GM06990 (cell line): ENCODE results near the gene TSC22D1.

Experiments used
- DNase-seq: peaks from one replicate; pipeline ENCODE4 v3.0.0-alpha.2; 2011; ENCODE audit not compliant: insufficient read length; ENCODE audit errors: extremely low read depth
- H3K27me3 ChIP-seq: replicated peaks from 2 replicates; pipeline ENCODE4 v1.6.0; 2011; ENCODE audit warnings: low read length; ENCODE audit not compliant: control insufficient read depth, insufficient read depth
- H3K36me3 ChIP-seq: 2 replicates; pipeline ENCODE4 v1.5.1; 2011; ENCODE audit warnings: low read length; ENCODE audit not compliant: control insufficient read depth, insufficient read depth
- H3K4me3 ChIP-seq: replicated peaks from 2 replicates; pipeline ENCODE4 v1.5.1; 2011; ENCODE audit warnings: low read depth, mild to moderate bottlenecking, control low read depth, low read length
- CTCF ChIP-seq: IDR thresholded peaks from 2 replicates; pipeline ENCODE4 v1.5.1; 2011; ENCODE audit warnings: low read length, control low read depth, mild to moderate bottlenecking, inconsistent platforms; ENCODE audit not compliant: insufficient read depth, poor library complexity, severe bottlenecking

Gene TSC22D1

GRCh38 chr13:44439452-44440024, 136.6 kb downstream of the TSC22D1 start:
- Histone ChIP-seq H3K27me3 (no peaks in the 10 kb centered on the region; the same call in 1 of the 2 replicates), H3K36me3 (no peaks in the 10 kb centered on the region), H3K4me3 (no peak overlapping the region)
- DNase-seq, result no peak
- TF ChIP-seq CTCF, result no peak

- H3K4me3 ChIP-seq, result no peak overlapping the region
- no peaks in the 10 kb centered on the region for H3K36me3 ChIP-seq
- no peak for DNase-seq
- TF ChIP-seq CTCF, result no peak
- H3K27me3 ChIP-seq, result no peaks in the 10 kb centered on the region; the same call in 1 of the 2 replicates
Observed at GRCh38 chr13:44438234-44438579, 137.9 kb downstream of the TSC22D1 start.

- DNase-seq, result no peak
- Histone ChIP-seq H3K4me3 (peak overlapping the region; percentile 55), H3K36me3 (no peaks in the 10 kb centered on the region), H3K27me3 (no peaks in the 10 kb centered on the region; the same call in 1 of the 2 replicates)
- TF ChIP-seq CTCF, result peak; percentile 21
Observed at GRCh38 chr13:44437356-44438233, 138.5 kb downstream of the TSC22D1 start.

- H3K4me3 ChIP-seq, result peak overlapping the region; percentile 55
- peak; percentile 16 for DNase-seq
- no peak for TF ChIP-seq CTCF
Observed at GRCh38 chr13:44436589-44437337, 139.4 kb downstream of the TSC22D1 start.

GRCh38 chr13:44435919-44436510, 140.1 kb downstream of the TSC22D1 start:
- TF ChIP-seq CTCF, result peak; percentile 1
- Histone ChIP-seq H3K4me3 (peak overlapping the region; percentile 55), H3K27me3 (no peaks in the 10 kb centered on the region; the same call in 1 of the 2 replicates), H3K36me3 (no peaks in the 10 kb centered on the region)
- DNase-seq, result no peak

More at GRCh38 chr13:44436589-44437337, 139.4 kb downstream of the TSC22D1 start:
- Histone ChIP-seq H3K36me3 (no peaks in the 10 kb centered on the region), H3K27me3 (no peaks in the 10 kb centered on the region; the same call in 1 of the 2 replicates)
